ENCODE measurements around the gene IL13RA2.

Gene IL13RA2

GRCh38 chrX:115017455-115017854, at the start of gene IL13RA2:
IL13RA2 (minus strand) TSS chrX:115017616; CDS start chrX:115017269, 347 bp downstream.
- DNase-seq (ENCODE audit: low read depth, low spot score): no peak

- no peak for DNase-seq (ENCODE audit: low read depth, low spot score)
These were observed 47.9 kb upstream of the IL13RA2 start for GRCh38 chrX:115065304-115065703.

GRCh38 chrX:115060013-115060412, 42.6 kb upstream of the IL13RA2 start:
- DNase-seq (ENCODE audit: low read depth, low spot score): no peak

- DNase-seq (ENCODE audit: low read depth, low spot score): no peak
These were observed 40.9 kb upstream of the IL13RA2 start for GRCh38 chrX:115058276-115058675.

GRCh38 chrX:115054876-115055275, 37.5 kb upstream of the IL13RA2 start:
- DNase-seq (ENCODE audit: low read depth, low spot score): no peak

GRCh38 chrX:115053223-115053622, 35.8 kb upstream of the IL13RA2 start:
- no peak for DNase-seq (ENCODE audit: low read depth, low spot score)

- no peak for DNase-seq (ENCODE audit: low read depth, low spot score)
These were observed 30.3 kb upstream of the IL13RA2 start for GRCh38 chrX:115047715-115048114.

GRCh38 chrX:115047181-115047580, 29.8 kb upstream of the IL13RA2 start:
- no peak for DNase-seq (ENCODE audit: low read depth, low spot score)

GRCh38 chrX:115040417-115040816, 23.0 kb upstream of the IL13RA2 start:
- DNase-seq (ENCODE audit: low read depth, low spot score): no peak

GRCh38 chrX:115038406-115038805, 21.0 kb upstream of the IL13RA2 start:
- DNase-seq (ENCODE audit: low read depth, low spot score): no peak

GRCh38 chrX:115036029-115036428, 18.6 kb upstream of the IL13RA2 start:
- no peak for DNase-seq (ENCODE audit: low read depth, low spot score)

- no peak for DNase-seq (ENCODE audit: low read depth, low spot score)
These were observed 14.6 kb upstream of the IL13RA2 start for GRCh38 chrX:115031989-115032388.

- no peak for DNase-seq (ENCODE audit: low read depth, low spot score)
These were observed 13.2 kb upstream of the IL13RA2 start for GRCh38 chrX:115030625-115031024.

GRCh38 chrX:115029869-115030570, 12.6 kb upstream of the IL13RA2 start:
- no peak for DNase-seq (ENCODE audit: low read depth, low spot score)

GRCh38 chrX:115029440-115029839, 12.0 kb upstream of the IL13RA2 start:
- DNase-seq (ENCODE audit: low read depth, low spot score): no peak

GRCh38 chrX:115023811-115024210, 6.4 kb upstream of the IL13RA2 start:
- no peak for DNase-seq (ENCODE audit: low read depth, low spot score)

- DNase-seq (ENCODE audit: low read depth, low spot score): no peak
These were observed 5.7 kb upstream of the IL13RA2 start for GRCh38 chrX:115023139-115023538.

GRCh38 chrX:115021121-115021520, 3.7 kb upstream of the IL13RA2 start:
- no peak for DNase-seq (ENCODE audit: low read depth, low spot score)

GRCh38 chrX:115018944-115019343, 1.5 kb upstream of the IL13RA2 start:
- no peak for DNase-seq (ENCODE audit: low read depth, low spot score)

- DNase-seq (ENCODE audit: low read depth, low spot score): no peak
These were observed 728 bp upstream of the IL13RA2 start for GRCh38 chrX:115018040-115018647.

GRCh38 chrX:115013705-115014104, 3.7 kb downstream of the IL13RA2 start:
- no peak for DNase-seq (ENCODE audit: low read depth, low spot score)

- DNase-seq (ENCODE audit: low read depth, low spot score): no peak
These were observed 6.0 kb downstream of the IL13RA2 start for GRCh38 chrX:115011428-115011827.

- no peak for DNase-seq (ENCODE audit: low read depth, low spot score)
These were observed 17.5 kb downstream of the IL13RA2 start for GRCh38 chrX:114999906-115000305.

All from activated CD4-positive, CD25-positive, alpha-beta regulatory T cell treated with anti-CD3 and anti-CD28 coated beads, Interleukin-2, amount 50 U/mL, for 16 hours (primary cell).